ENCODE results near the gene GAS2L1. TPM values are rescaled to one million over a fixed set of nuclear protein-coding genes. Genes with fewer than 3 reads are reported as not detected.

GAS2L1 gene
- total RNA-seq, 2 experiments from 2014 or later = not detected

DNA sequence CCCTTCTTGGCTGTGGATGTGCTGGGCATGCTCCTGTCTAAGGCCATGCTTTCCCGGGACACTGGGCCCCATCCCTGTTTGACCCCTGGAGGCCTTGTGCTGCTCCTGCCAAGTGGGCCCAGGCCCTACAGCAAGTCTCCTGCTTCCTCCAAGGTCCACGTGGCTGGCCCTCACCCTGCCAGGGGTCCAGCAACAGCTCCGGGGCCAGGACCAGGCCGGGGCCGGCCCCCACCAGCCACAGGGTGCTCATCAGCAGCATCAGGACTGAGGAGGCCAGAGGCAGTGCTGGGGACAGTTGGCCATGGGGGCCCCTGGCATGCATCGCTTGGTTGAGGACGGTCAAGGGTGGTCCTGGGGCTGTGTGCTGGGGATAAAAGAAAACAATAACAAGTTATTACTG is 41.1 kb upstream of the GAS2L1 start:
- POLR2A ChIA-PET = no interaction called here

DNA sequence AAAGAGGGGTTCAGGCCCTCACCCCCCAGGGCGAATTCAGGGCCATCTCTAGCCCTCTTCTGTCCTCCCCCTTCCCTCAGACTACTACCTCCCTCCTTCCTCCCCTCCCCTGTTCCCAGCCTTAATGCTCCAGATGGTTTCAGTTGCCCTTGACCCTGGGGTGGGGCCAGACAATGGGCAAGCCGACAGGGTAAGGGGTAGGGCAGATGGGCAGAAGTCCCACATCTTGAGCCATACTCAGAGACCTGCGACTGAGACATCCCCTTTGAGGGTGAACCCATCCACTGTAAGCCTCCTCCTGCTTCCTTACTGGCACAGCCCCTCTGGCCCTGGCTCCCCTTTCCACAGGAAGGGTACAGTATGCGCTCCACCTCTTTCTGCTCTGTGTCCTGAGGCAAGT is 40.5 kb upstream of the GAS2L1 start:
- intact Hi-C loops (cut with micrococcal nuclease; ENCODE audit: unreplicated experiment) = loop anchor here (5.0 to 10.0 kb wide), 3 partner anchors 81 to 1159 kb away; partner anchors contain the start of genes CHEK2, HSCB and MTFP1
- peak overlapping the region; percentile 80 for H3K4me2 ChIP-seq (ENCODE audit: low read length)
- H3K4me1 ChIP-seq (ENCODE audit: insufficient read depth, low read length, poor library complexity, severe bottlenecking) = peaks cover 23% of the 10 kb centered on the region
- peak overlapping the region; percentile 92 for H3K4me3 ChIP-seq (ENCODE audit: low read depth, low read length, poor library complexity, severe bottlenecking)
- no TSS peak for BruUV-seq (replicated peaks)
- no peak overlapping the region for H3K27ac ChIP-seq (ENCODE audit: low read depth, low read length, poor library complexity, severe bottlenecking)
- peaks cover 22% of the 10 kb centered on the region for H4K20me1 ChIP-seq (ENCODE audit: insufficient read depth, low read length)
- ChIA-PET CTCF (ENCODE audit: unreplicated experiment) (no interaction called here), POLR2A (no interaction called here)
- H3K9me2 ChIP-seq (ENCODE audit: insufficient read depth, low read length) = no peaks in the 10 kb centered on the region
- H3K36me3 ChIP-seq (ENCODE audit: insufficient read depth, low read length) = peaks cover 54% of the 10 kb centered on the region
- no peaks in the 10 kb centered on the region for H3K9me3 ChIP-seq (ENCODE audit: low read length)
- peaks cover 48% of the 10 kb centered on the region for H3K79me2 ChIP-seq (ENCODE audit: insufficient read depth, low read depth, low read length)
- TF ChIP-seq EZH2phosphoT487 (IDR thresholded peaks at IDR 0.05; ENCODE audit: borderline replicate concordance, low read depth, low read length) = no peak
- TF ChIP-seq, protein P1, sequence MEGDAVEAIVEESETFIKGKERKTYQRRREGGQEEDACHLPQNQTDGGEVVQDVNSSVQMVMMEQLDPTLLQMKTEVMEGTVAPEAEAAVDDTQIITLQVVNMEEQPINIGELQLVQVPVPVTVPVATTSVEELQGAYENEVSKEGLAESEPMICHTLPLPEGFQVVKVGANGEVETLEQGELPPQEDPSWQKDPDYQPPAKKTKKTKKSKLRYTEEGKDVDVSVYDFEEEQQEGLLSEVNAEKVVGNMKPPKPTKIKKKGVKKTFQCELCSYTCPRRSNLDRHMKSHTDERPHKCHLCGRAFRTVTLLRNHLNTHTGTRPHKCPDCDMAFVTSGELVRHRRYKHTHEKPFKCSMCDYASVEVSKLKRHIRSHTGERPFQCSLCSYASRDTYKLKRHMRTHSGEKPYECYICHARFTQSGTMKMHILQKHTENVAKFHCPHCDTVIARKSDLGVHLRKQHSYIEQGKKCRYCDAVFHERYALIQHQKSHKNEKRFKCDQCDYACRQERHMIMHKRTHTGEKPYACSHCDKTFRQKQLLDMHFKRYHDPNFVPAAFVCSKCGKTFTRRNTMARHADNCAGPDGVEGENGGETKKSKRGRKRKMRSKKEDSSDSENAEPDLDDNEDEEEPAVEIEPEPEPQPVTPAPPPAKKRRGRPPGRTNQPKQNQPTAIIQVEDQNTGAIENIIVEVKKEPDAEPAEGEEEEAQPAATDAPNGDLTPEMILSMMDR (conservative IDR thresholded peaks at IDR 0.05; ENCODE audit: low read length) = no peak
- no peak overlapping the region for H2AFZ ChIP-seq (ENCODE audit: low read length)
- DNase-seq (ENCODE audit: low spot score) = no peak

More for the DNA sequence above, 41.1 kb upstream of the GAS2L1 start:
- peaks cover 42% of the 10 kb centered on the region for H3K79me2 ChIP-seq (ENCODE audit: insufficient read depth, low read depth, low read length)
- TF ChIP-seq, protein P1 (conservative IDR thresholded peaks at IDR 0.05; ENCODE audit: low read length) = no peak
- TF ChIP-seq EZH2phosphoT487 (IDR thresholded peaks at IDR 0.05; ENCODE audit: borderline replicate concordance, low read depth, low read length) = no peak
- H3K4me1 ChIP-seq (ENCODE audit: insufficient read depth, low read length, poor library complexity, severe bottlenecking) = peaks cover 17% of the 10 kb centered on the region
- intact Hi-C loops (cut with micrococcal nuclease; ENCODE audit: unreplicated experiment) = loop anchor here (5.0 to 10.0 kb wide), 3 partner anchors 82 to 1159 kb away; partner anchors contain the start of genes CHEK2, HSCB and MTFP1
- no peak overlapping the region for H3K27ac ChIP-seq (ENCODE audit: low read depth, low read length, poor library complexity, severe bottlenecking)
- H3K9me2 ChIP-seq (ENCODE audit: insufficient read depth, low read length) = no peaks in the 10 kb centered on the region
- no peak overlapping the region for H3K4me3 ChIP-seq (ENCODE audit: low read depth, low read length, poor library complexity, severe bottlenecking)
- H3K9me3 ChIP-seq (ENCODE audit: low read length) = no peaks in the 10 kb centered on the region
- CTCF ChIA-PET (ENCODE audit: unreplicated experiment) = no interaction called here
- no peak for DNase-seq (ENCODE audit: low spot score)
- H2AFZ ChIP-seq (ENCODE audit: low read length) = no peak overlapping the region
- H3K36me3 ChIP-seq (ENCODE audit: insufficient read depth, low read length) = peaks cover 47% of the 10 kb centered on the region
- H4K20me1 ChIP-seq (ENCODE audit: insufficient read depth, low read length) = peaks cover 16% of the 10 kb centered on the region
- no peak overlapping the region for H3K4me2 ChIP-seq (ENCODE audit: low read length)
- BruUV-seq (replicated peaks) = no TSS peak

All from OCI-LY7 (cell line).